Keratinocyte (primary cell): ENCODE measurements around the gene CTNND2. TPM values are rescaled to one million over a fixed set of nuclear protein-coding genes. Genes with fewer than 3 reads are reported as not detected.

Experiments used
- DNase-seq: peaks from one replicate; pipeline ENCODE4 v3.0.0-alpha.2; 2011; ENCODE audit warnings: low read depth, missing footprints, low spot score
- FAIRE-seq: peaks from 2 replicates; lab custom pipeline; 2011; peaks lifted over from hg19 to GRCh38; lab: Jason Lieb, UNC
- H2AFZ ChIP-seq: 2 replicates; pipeline ENCODE4 v1.6.0; 2012; ENCODE audit warnings: low read length, control low read depth, inconsistent platforms; ENCODE audit not compliant: control insufficient read depth
- H3K27ac ChIP-seq: 2 replicates; pipeline ENCODE4 v1.5.1; 2011; ENCODE audit warnings: low read length; ENCODE audit not compliant: control insufficient read depth, insufficient read depth
- H3K27me3 ChIP-seq: 3 replicates; pipeline ENCODE4 v1.6.0; 2011; ENCODE audit warnings: low read length; ENCODE audit not compliant: control insufficient read depth, insufficient read depth; ENCODE audit errors: extremely low read depth
- H3K36me3 ChIP-seq, 2 experiments: 2 replicates in 1 of 2; 3 replicates in 1 of 2; pipeline ENCODE4 v1.5.1; 2011; ENCODE audit warnings: low read length in 2 of 2, mild to moderate bottlenecking in 1 of 2; ENCODE audit not compliant: control insufficient read depth in 2 of 2, insufficient read depth in 2 of 2; ENCODE audit errors: extremely low read depth in 1 of 2
- H3K4me1 ChIP-seq: 3 replicates; pipeline ENCODE4 v1.5.1; 2011; ENCODE audit warnings: low read length; ENCODE audit not compliant: control insufficient read depth, insufficient read depth; ENCODE audit errors: extremely low read depth
- H3K4me2 ChIP-seq: 3 replicates; pipeline ENCODE4 v1.6.0; 2011; ENCODE audit warnings: low read depth, low read length; ENCODE audit not compliant: control insufficient read depth, insufficient read depth; ENCODE audit errors: extremely low read depth
- H3K4me3 ChIP-seq, 3 experiments: fragments of 200-600 bp in 1 of 3; sonication (generic) in 1 of 3; 2 replicates in 2 of 3; 3 replicates in 1 of 3; pipeline ENCODE4 v1.5.1; 2011 to 2016; ENCODE audit warnings: low read length in 3 of 3, mild to moderate bottlenecking in 3 of 3, control low read depth in 2 of 3, inconsistent platforms in 1 of 3, low read depth in 1 of 3, mixed read lengths in 1 of 3, mixed run types in 1 of 3, moderate library complexity in 1 of 3; ENCODE audit not compliant: control insufficient read depth in 2 of 3, insufficient read depth in 2 of 3; ENCODE audit errors: extremely low read depth in 1 of 3
- H3K79me2 ChIP-seq: 2 replicates; pipeline ENCODE4 v1.6.0; 2012; ENCODE audit warnings: low read length; ENCODE audit not compliant: control insufficient read depth, insufficient read depth
- H3K9ac ChIP-seq: 3 replicates; pipeline ENCODE4 v1.6.0; 2011; ENCODE audit warnings: low read length; ENCODE audit not compliant: control insufficient read depth, insufficient read depth; ENCODE audit errors: extremely low read depth
- H3K9me1 ChIP-seq: 3 replicates; pipeline ENCODE4 v1.6.0; 2011; ENCODE audit warnings: low read length; ENCODE audit not compliant: control insufficient read depth, insufficient read depth; ENCODE audit errors: extremely low read depth
- H3K9me3 ChIP-seq: 2 replicates; pipeline ENCODE4 v1.5.1; 2012; ENCODE audit warnings: low read depth, low read length; ENCODE audit not compliant: control insufficient read depth
- H4K20me1 ChIP-seq: 3 replicates; pipeline ENCODE4 v1.6.0; 2011; ENCODE audit warnings: low read length; ENCODE audit not compliant: control insufficient read depth, insufficient read depth; ENCODE audit errors: extremely low read depth
- CTCF ChIP-seq, 3 experiments: IDR thresholded peaks in 1 of 3; conservative IDR thresholded peaks in 1 of 3; optimal IDR thresholded peaks in 1 of 3; 2 replicates in 2 of 3; 3 replicates in 1 of 3; pipeline versions ENCODE3 to v1.5.1; 2011; ENCODE audit warnings: low read length in 3 of 3, mild to moderate bottlenecking in 3 of 3, moderate library complexity in 2 of 3, control low read depth in 1 of 3, inconsistent platforms in 1 of 3; ENCODE audit not compliant: insufficient read depth in 2 of 3; ENCODE audit errors: extremely low read depth in 1 of 3
- EZH2 ChIP-seq: IDR thresholded peaks from one replicate; pipeline ENCODE4 v1.6.1; 2012; ENCODE audit warnings: inconsistent platforms, mild to moderate bottlenecking, low read length, moderate library complexity
- dilution Hi-C: fragments of 300-500 bp; cut with MboI; formaldehyde crosslinking; loops from one replicate; pipeline ENCODE4 v1.7.0; 2020; ENCODE audit warnings: low sequenced_read_pairs; ENCODE audit not compliant: extremely low pct_ligation_motif_present
- polyA plus RNA-seq, 5 experiments: library from polyadenylated mRNA; depleted of rRNA in 3 of 5; stranded (reverse) in 3 of 5; stranded (forward) in 1 of 5; unstranded in 1 of 5; fragments of >200 nt; gene quantifications; 1 replicate in 1 of 5; 2 replicates in 3 of 5; 3 replicates in 1 of 5; pipeline versions ENCODE4 v1.2.1 to v1.2.3, GENCODE V29; 2011 to 2012; ENCODE audit warnings: missing spikeins in 2 of 5, low read depth in 1 of 5, low replicate concordance in 1 of 5

CTNND2 gene
- polyA plus RNA-seq, 1 donor (not counting 4 experiments of a cell fraction or from before 2014, with no cell fraction given): not detected

DNA sequence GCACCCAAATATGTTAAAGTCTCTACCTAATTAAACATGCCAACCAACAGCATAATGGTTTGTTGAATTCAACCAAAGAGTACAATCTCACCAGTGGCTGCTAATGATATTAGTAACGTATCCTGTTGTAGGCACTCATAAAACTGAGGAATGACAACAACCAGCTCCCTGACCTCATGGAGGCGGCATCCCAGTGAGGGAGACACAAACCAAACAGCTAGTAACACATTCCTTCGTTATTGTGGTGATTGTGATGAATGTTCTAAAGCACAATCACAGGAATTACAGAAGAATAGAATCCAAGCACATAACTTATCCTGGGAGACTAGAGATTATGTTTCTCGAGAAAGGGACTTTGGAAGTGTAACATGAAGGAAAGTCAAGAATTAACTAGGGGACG, 224.6 kb downstream of the CTNND2 start:
- H3K36me3 ChIP-seq: no peaks in the 10 kb centered on the region
- H3K27ac ChIP-seq: no peak overlapping the region
- H3K9me1 ChIP-seq: no peaks in the 10 kb centered on the region
- no peaks in the 10 kb centered on the region for H4K20me1 ChIP-seq
- no peaks in the 10 kb centered on the region for H3K9me3 ChIP-seq
- TF ChIP-seq CTCF (optimal IDR thresholded peaks at IDR 0.05 in 1 of 3, IDR thresholded peaks at IDR 0.05 in 1 of 3, conservative IDR thresholded peaks at IDR 0.05 in 1 of 3; ENCODE audit: extremely low read depth in 1 of 3, insufficient read depth in 2 of 3, low read length in 3 of 3): no peak
- no peak for TF ChIP-seq EZH2
- no peak overlapping the region for H3K9ac ChIP-seq
- DNase-seq: no peak
- dilution Hi-C loops: no loop called here
- H2AFZ ChIP-seq: no peak overlapping the region
- H3K4me1 ChIP-seq: no peaks in the 10 kb centered on the region
- no peaks in the 10 kb centered on the region for H3K79me2 ChIP-seq
- no peak overlapping the region for H3K4me3 ChIP-seq
- no peak for FAIRE-seq
- H3K4me2 ChIP-seq: no peak overlapping the region
- H3K27me3 ChIP-seq: no peaks in the 10 kb centered on the region

DNA sequence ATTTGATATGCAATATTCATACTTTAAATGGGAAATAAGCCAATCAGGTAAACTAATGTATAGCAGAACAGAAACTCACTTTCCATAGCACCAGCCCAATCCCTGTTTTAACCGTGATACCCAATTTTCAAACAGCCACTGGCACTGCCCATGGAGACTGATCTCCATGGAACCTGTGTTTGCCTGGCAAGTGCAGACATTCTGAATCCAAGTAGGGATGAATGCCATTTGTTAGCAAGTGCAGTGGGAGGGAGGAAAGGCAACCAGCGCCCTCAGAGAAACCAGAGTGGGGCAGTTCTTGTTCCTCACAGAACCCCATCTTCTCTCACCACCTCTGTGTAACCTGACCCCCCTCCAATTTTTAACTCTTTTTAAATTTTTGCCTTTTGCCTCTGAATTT, 229.1 kb downstream of the CTNND2 start:
- TF ChIP-seq EZH2: no peak
- TF ChIP-seq CTCF (optimal IDR thresholded peaks at IDR 0.05 in 1 of 3, IDR thresholded peaks at IDR 0.05 in 1 of 3, conservative IDR thresholded peaks at IDR 0.05 in 1 of 3; ENCODE audit: extremely low read depth in 1 of 3, insufficient read depth in 2 of 3, low read length in 3 of 3): no peak
- no peaks in the 10 kb centered on the region for H3K36me3 ChIP-seq

More for the DNA sequence above, 229.1 kb downstream of the CTNND2 start:
- Histone ChIP-seq H3K9me1 (no peaks in the 10 kb centered on the region), H4K20me1 (no peaks in the 10 kb centered on the region), H3K4me1 (no peaks in the 10 kb centered on the region), H3K79me2 (no peaks in the 10 kb centered on the region), H3K9ac (no peak overlapping the region), H2AFZ (no peak overlapping the region), H3K4me2 (no peak overlapping the region), H3K4me3 (no peak overlapping the region), H3K27ac (no peak overlapping the region), H3K27me3 (no peaks in the 10 kb centered on the region), H3K9me3 (no peaks in the 10 kb centered on the region)
- dilution Hi-C loops: no loop called here
- DNase-seq: no peak
- no peak for FAIRE-seq
